PC-9 (cell line): ENCODE measurements around the gene PHACTR1. TPM values are rescaled to one million over a fixed set of nuclear protein-coding genes. Genes with fewer than 3 reads are reported as not detected.

Source experiments
- BruUV-seq: library from RNA; stranded (reverse); fragments of 400-500 nt; replicated peaks from 2 replicates; lab custom pipeline; 2021; lab: Mats Ljungman, UMichigan
- CTCF ChIA-PET: fragments of 300-600 bp; sonication (Branson Sonifier 250); formaldehyde crosslinking; loops from one replicate; lab custom pipeline; 2022; ENCODE audit warnings: antibody characterized with exemption; lab: Charles Lee
- POLR2A ChIA-PET: fragments of 300-600 bp; sonication (Branson Sonifier 250); formaldehyde crosslinking; loops from one replicate; lab custom pipeline; 2022; ENCODE audit warnings: antibody characterized with exemption; ENCODE audit not compliant: unreplicated experiment; lab: Charles Lee
- DNase-seq, 2 experiments: peaks; one replicate each; pipeline versions ENCODE4 v3.0.0 to v3.0.0-alpha.2; 2015 to 2022; ENCODE audit warnings: mixed read lengths in 1 of 2
- H2AFZ ChIP-seq: fragments of 200-600 bp; sonication (generic); 2 replicates; pipeline ENCODE4 v1.8.1; 2017; ENCODE audit warnings: antibody characterized with exemption
- H3F3A ChIP-seq: fragments of 200-600 bp; sonication (generic); 2 replicates; pipeline ENCODE4 v1.8.1; 2017; ENCODE audit warnings: antibody characterized with exemption, mild to moderate bottlenecking, low read depth; ENCODE audit not compliant: insufficient read depth
- H3K27ac ChIP-seq: fragments of 200-600 bp; sonication (generic); 2 replicates; pipeline ENCODE4 v1.6.1; 2016; ENCODE audit warnings: mixed run types
- H3K27me3 ChIP-seq: fragments of 200-600 bp; sonication (generic); 2 replicates; pipeline ENCODE4 v1.6.1; 2016; ENCODE audit warnings: low read depth, mixed run types; ENCODE audit not compliant: insufficient read depth
- H3K36me3 ChIP-seq: fragments of 200-600 bp; sonication (generic); 2 replicates; pipeline ENCODE4 v1.6.1; 2016; ENCODE audit warnings: low read depth, mixed run types
- H3K4me1 ChIP-seq: fragments of 200-600 bp; sonication (generic); replicated peaks from 2 replicates; pipeline ENCODE4 v1.6.1; 2016; ENCODE audit warnings: mixed run types; ENCODE audit not compliant: insufficient read depth
- H3K4me2 ChIP-seq: fragments of 200-600 bp; sonication (generic); 2 replicates; pipeline ENCODE4 v1.6.1; 2017; ENCODE audit warnings: mixed run types
- H3K4me3 ChIP-seq: fragments of 200-600 bp; sonication (generic); 2 replicates; pipeline ENCODE4 v1.6.1; 2016; ENCODE audit warnings: mixed run types
- H3K79me2 ChIP-seq: fragments of 200-600 bp; sonication (generic); 2 replicates; pipeline ENCODE4 v1.6.1; 2017; ENCODE audit warnings: low read depth, mixed run types
- H3K9me2 ChIP-seq: fragments of 200-600 bp; sonication (generic); 2 replicates; pipeline ENCODE4 v1.8.1; 2017; ENCODE audit warnings: mild to moderate bottlenecking; ENCODE audit not compliant: insufficient read depth
- H3K9me3 ChIP-seq: fragments of 200-600 bp; sonication (generic); 2 replicates; pipeline ENCODE4 v1.8.1; 2016; ENCODE audit warnings: low read depth; ENCODE audit not compliant: insufficient read depth
- H4K20me1 ChIP-seq: fragments of 200-600 bp; sonication (generic); 2 replicates; pipeline ENCODE4 v1.8.1; 2017; ENCODE audit not compliant: insufficient read depth
- CTCF ChIP-seq: fragments of 200-600 bp; sonication (generic); conservative IDR thresholded peaks from 2 replicates; pipeline ENCODE4 v1.6.1; 2017; ENCODE audit warnings: mixed run types, antibody characterized with exemption, mild to moderate bottlenecking, moderate library complexity
- EZH2 ChIP-seq: fragments of 200-600 bp; sonication (generic); IDR thresholded peaks from 2 replicates; pipeline ENCODE4 v1.8.0; 2017; ENCODE audit warnings: antibody characterized with exemption, low read depth
- intact Hi-C: fragments of 100-400 bp; cut with micrococcal nuclease; formaldehyde crosslinking; loops from one replicate; pipeline ENCODE4 v1.10.0; 2022; ENCODE audit not compliant: unreplicated experiment
- total RNA-seq: library from RNA; stranded (reverse); gene quantifications from 2 replicates; pipeline ENCODE4 v1.2.3, GENCODE V29; 2021

The PHACTR1 gene
- total RNA-seq, 1 experiment from 2014 or later, result not detected

- BruUV-seq, result no TSS peak
- no peak for TF ChIP-seq CTCF
- CTCF ChIA-PET, result no interaction called here
- Histone ChIP-seq H3K36me3 (no peaks in the 10 kb centered on the region), H3K9me3 (no peaks in the 10 kb centered on the region), H3K4me2 (no peak overlapping the region), H3K4me3 (no peak overlapping the region), H3K4me1 (peaks cover 16% of the 10 kb centered on the region), H3F3A (peaks cover 3% of the 10 kb centered on the region; the same call in 1 of the 2 replicates), H4K20me1 (no peaks in the 10 kb centered on the region), H3K9me2 (no peaks in the 10 kb centered on the region), H3K27me3 (no peaks in the 10 kb centered on the region; the same call in 1 of the 2 replicates), H3K79me2 (no peaks in the 10 kb centered on the region), H3K27ac (no peak overlapping the region), H2AFZ (no peak overlapping the region)
- POLR2A ChIA-PET, result no interaction called here
- intact Hi-C loops, result no loop called here
- no peak for DNase-seq
These were observed 331.5 kb downstream of the PHACTR1 start for GRCh38 chr6:13048113-13048512.

- TF ChIP-seq EZH2 (no peak), CTCF (no peak)
- Histone ChIP-seq H4K20me1 (no peaks in the 10 kb centered on the region), H3K4me3 (no peak overlapping the region), H3K4me2 (no peak overlapping the region), H3K4me1 (peaks cover 3% of the 10 kb centered on the region; the same call in 1 of the 2 replicates), H3K9me2 (no peaks in the 10 kb centered on the region), H3K79me2 (no peaks in the 10 kb centered on the region), H3K9me3 (no peaks in the 10 kb centered on the region), H3F3A (no peaks in the 10 kb centered on the region), H3K36me3 (no peaks in the 10 kb centered on the region), H2AFZ (no peak overlapping the region), H3K27me3 (no peaks in the 10 kb centered on the region; the same call in 1 of the 2 replicates), H3K27ac (no peak overlapping the region)
- no TSS peak for BruUV-seq
- POLR2A ChIA-PET, result no interaction called here
- intact Hi-C loops, result no loop called here
- CTCF ChIA-PET, result no interaction called here
- DNase-seq, result no peak
These were observed 333.2 kb downstream of the PHACTR1 start for GRCh38 chr6:13049666-13050254.

GRCh38 chr6:13053006-13053461 lies 336.5 kb downstream of the PHACTR1 start:
- no peaks in the 10 kb centered on the region for H3F3A ChIP-seq
- TF ChIP-seq EZH2, result no peak
- TF ChIP-seq CTCF, result no peak
- H3K4me3 ChIP-seq, result no peak overlapping the region
- ChIA-PET POLR2A (no interaction called here), CTCF (no interaction called here)
- H3K79me2 ChIP-seq, result no peaks in the 10 kb centered on the region
- no peak overlapping the region for H2AFZ ChIP-seq
- no peak for DNase-seq
- H3K36me3 ChIP-seq, result no peaks in the 10 kb centered on the region
- H3K9me2 ChIP-seq, result no peaks in the 10 kb centered on the region
- H3K4me2 ChIP-seq, result no peak overlapping the region
- no peaks in the 10 kb centered on the region for H3K4me1 ChIP-seq
- intact Hi-C loops, result no loop called here
- H4K20me1 ChIP-seq, result no peaks in the 10 kb centered on the region
- no peaks in the 10 kb centered on the region for H3K9me3 ChIP-seq
- no peaks in the 10 kb centered on the region; the same call in 1 of the 2 replicates for H3K27me3 ChIP-seq
- BruUV-seq, result no TSS peak
- H3K27ac ChIP-seq, result no peak overlapping the region
